Thyroid gland (tissue), 4 donors: ENCODE data around the gene CNBD2.

Experiments used
- POLR2A ChIP-seq, 2 donors: fragments of 450-650 bp; IDR thresholded peaks; one replicate each; pipeline ENCODE4 v1.6.1; 2017; ENCODE audit warnings: antibody characterized with exemption in 2 of 2, mild to moderate bottlenecking in 2 of 2, moderate library complexity in 1 of 2
- TF ChIP-seq, protein P1 (sequence below), 6 experiments: fragments of 200-600 bp in 3 of 6; fragments of 450-650 bp in 3 of 6; sonication (generic) in 3 of 6; IDR thresholded peaks; one replicate each; pipeline ENCODE4 v1.5.1; 2016 to 2019; ENCODE audit warnings: antibody characterized with exemption in 6 of 6, mild to moderate bottlenecking in 2 of 6, inconsistent platforms in 1 of 6, moderate library complexity in 1 of 6

DNA sequence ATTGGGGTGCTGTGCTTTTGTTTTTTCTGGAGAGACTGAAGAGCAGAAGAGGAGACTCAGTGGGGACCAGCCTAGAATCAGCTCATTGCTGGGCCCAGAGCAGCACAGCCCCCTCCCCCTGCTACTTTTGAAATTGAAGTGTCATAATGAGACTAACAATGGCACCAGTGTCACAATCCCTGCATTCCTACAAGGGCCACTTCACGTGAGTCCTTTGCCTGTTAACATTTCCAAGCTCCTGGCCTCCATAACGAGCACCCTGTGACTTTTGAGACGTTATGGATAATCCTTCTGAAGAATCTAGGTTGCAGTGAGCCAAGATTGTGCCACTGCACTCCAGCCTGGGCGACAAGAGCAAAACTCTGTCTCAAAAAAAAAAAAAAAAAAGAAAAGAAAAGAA is 41.7 kb downstream of the CNBD2 start:
- TF ChIP-seq, protein P1, sequence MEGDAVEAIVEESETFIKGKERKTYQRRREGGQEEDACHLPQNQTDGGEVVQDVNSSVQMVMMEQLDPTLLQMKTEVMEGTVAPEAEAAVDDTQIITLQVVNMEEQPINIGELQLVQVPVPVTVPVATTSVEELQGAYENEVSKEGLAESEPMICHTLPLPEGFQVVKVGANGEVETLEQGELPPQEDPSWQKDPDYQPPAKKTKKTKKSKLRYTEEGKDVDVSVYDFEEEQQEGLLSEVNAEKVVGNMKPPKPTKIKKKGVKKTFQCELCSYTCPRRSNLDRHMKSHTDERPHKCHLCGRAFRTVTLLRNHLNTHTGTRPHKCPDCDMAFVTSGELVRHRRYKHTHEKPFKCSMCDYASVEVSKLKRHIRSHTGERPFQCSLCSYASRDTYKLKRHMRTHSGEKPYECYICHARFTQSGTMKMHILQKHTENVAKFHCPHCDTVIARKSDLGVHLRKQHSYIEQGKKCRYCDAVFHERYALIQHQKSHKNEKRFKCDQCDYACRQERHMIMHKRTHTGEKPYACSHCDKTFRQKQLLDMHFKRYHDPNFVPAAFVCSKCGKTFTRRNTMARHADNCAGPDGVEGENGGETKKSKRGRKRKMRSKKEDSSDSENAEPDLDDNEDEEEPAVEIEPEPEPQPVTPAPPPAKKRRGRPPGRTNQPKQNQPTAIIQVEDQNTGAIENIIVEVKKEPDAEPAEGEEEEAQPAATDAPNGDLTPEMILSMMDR (IDR thresholded peaks at IDR 0.05) = no peak
- no peak for TF ChIP-seq POLR2A (IDR thresholded peaks at IDR 0.05)
